Neural crest cell (in vitro differentiated cells): ENCODE measurements around the gene SNX25. TPM values are rescaled to one million over a fixed set of nuclear protein-coding genes. Genes with fewer than 3 reads are reported as not detected.

Experiments used
- DNase-seq: peaks from one replicate; pipeline ENCODE4 v3.0.0; 2021; ENCODE audit warnings: low read depth, mixed read lengths, low spot score
- H3K27ac Mint-ChIP-seq: one replicate; pipeline ENCODE4 v1.8.0; 2021; ENCODE audit warnings: mild to moderate bottlenecking, mixed read lengths; ENCODE audit not compliant: unreplicated experiment
- H3K27me3 Mint-ChIP-seq: 2 replicates; pipeline ENCODE4 v1.8.0; 2021; ENCODE audit warnings: low read depth, mild to moderate bottlenecking, mixed read lengths
- H3K36me3 Mint-ChIP-seq: 2 replicates; pipeline ENCODE4 v1.8.0; 2021; ENCODE audit warnings: low read depth, mild to moderate bottlenecking, mixed read lengths
- H3K4me1 Mint-ChIP-seq: 2 replicates; pipeline ENCODE4 v1.8.0; 2021; ENCODE audit warnings: mixed read lengths
- H3K4me3 Mint-ChIP-seq: one replicate; pipeline ENCODE4 v1.8.0; 2021; ENCODE audit warnings: mild to moderate bottlenecking, mixed read lengths
- H3K9me3 Mint-ChIP-seq: 2 replicates; pipeline ENCODE4 v1.8.0; 2021; ENCODE audit warnings: mixed read lengths
- total RNA-seq: library from RNA; stranded (reverse); gene quantifications from 2 replicates; pipeline ENCODE4 v1.2.1, GENCODE V29; 2021
- TF ChIP-seq, protein P1 (sequence below): fragments of 200-600 bp; sonication (generic); conservative IDR thresholded peaks from 2 replicates; pipeline ENCODE4 v1.5.0; 2021; ENCODE audit warnings: antibody characterized with exemption, mild to moderate bottlenecking

The SNX25 gene
- total RNA-seq, 1 donor from 2014 or later: 9.7 TPM

DNA sequence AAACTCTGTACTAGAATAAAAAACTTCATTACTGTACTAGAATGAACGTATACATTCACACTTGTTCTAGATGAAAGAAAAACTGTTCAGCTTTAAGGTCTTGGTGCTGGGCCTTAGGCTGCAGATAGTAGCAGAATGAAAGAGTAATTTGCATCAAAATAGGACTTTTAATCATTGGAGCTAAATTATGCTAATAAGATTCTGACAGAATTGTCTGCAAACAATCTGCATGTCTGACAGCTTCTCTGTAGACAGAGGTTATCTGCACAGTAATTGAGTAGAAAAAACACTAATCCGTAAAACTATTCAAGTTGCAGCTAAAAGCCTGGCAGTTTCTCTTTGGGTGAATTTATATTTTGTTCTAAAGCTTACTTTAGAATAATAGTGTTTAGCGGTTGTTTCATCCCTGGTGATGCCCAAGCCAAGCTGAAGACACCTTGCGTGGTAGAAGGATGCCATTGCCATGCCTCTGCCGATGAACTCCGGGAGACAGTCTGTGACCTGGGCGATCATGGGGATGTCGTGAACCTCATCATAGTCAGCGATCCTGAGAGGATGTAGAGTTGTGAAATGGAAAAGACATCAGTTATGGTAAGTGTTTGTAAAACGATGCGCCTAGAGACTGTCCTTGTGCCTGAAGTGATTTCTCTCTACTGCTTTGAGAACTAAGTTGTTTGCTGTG lies 161.0 kb downstream of the SNX25 start:
- Mint-ChIP-seq H3K4me3 (no peak overlapping the region), H3K36me3 (peaks cover 10% of the 10 kb centered on the region), H3K4me1 (peaks cover 14% of the 10 kb centered on the region), H3K27ac (no peak overlapping the region), H3K27me3 (no peaks in the 10 kb centered on the region), H3K9me3 (no peaks in the 10 kb centered on the region)
- TF ChIP-seq, protein P1, sequence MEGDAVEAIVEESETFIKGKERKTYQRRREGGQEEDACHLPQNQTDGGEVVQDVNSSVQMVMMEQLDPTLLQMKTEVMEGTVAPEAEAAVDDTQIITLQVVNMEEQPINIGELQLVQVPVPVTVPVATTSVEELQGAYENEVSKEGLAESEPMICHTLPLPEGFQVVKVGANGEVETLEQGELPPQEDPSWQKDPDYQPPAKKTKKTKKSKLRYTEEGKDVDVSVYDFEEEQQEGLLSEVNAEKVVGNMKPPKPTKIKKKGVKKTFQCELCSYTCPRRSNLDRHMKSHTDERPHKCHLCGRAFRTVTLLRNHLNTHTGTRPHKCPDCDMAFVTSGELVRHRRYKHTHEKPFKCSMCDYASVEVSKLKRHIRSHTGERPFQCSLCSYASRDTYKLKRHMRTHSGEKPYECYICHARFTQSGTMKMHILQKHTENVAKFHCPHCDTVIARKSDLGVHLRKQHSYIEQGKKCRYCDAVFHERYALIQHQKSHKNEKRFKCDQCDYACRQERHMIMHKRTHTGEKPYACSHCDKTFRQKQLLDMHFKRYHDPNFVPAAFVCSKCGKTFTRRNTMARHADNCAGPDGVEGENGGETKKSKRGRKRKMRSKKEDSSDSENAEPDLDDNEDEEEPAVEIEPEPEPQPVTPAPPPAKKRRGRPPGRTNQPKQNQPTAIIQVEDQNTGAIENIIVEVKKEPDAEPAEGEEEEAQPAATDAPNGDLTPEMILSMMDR: no peak
- no peak for DNase-seq

DNA sequence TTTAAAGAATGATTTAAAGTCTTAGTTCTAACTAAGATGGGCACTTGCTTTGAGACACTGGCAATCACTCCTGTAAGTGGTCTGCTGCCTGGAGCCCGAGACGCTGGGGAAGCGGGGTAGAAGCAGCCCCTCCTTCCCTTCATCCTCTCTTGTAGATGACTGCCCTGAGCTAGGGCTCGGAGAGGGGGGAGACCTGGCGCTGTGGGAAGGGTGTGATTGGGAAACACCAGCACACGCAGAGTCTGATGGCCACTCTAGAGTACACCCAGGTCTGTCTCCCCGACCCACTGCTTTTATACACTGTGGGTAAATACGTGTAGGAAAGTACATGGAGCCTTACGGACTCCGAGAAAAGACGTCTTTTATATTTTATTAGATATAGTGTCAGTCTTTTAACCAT lies 162.3 kb downstream of the SNX25 start:
- no peak overlapping the region for H3K27ac Mint-ChIP-seq
- peaks cover 14% of the 10 kb centered on the region for H3K36me3 Mint-ChIP-seq
- H3K4me3 Mint-ChIP-seq: no peak overlapping the region
- TF ChIP-seq, protein P1: no peak
- no peak for DNase-seq
- peaks cover 14% of the 10 kb centered on the region for H3K4me1 Mint-ChIP-seq
- no peaks in the 10 kb centered on the region for H3K9me3 Mint-ChIP-seq
- H3K27me3 Mint-ChIP-seq: no peaks in the 10 kb centered on the region

DNA sequence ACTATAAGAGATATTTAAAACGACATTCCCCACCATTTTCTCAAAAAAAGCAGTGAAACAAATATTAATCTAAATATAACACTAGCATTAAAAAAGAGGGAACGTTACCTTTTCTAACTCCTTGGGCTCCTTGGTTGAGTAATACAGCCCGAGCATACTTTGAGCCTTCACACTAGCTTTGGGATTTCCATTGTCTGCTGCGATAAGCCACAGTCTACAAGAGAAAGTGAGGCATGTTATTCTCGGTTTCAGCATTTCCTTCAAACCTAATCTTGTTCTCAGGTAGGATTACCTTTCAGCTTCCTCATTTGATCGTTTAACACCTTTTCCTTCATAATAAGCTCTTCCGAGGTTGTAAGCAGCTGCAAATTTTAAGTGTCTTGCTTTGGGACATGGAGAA lies 164.6 kb downstream of the SNX25 start:
- no peak overlapping the region for H3K27ac Mint-ChIP-seq
- H3K9me3 Mint-ChIP-seq: no peaks in the 10 kb centered on the region
- TF ChIP-seq, protein P1: no peak
- peaks cover 14% of the 10 kb centered on the region for H3K4me1 Mint-ChIP-seq
- peaks cover 21% of the 10 kb centered on the region for H3K36me3 Mint-ChIP-seq
- no peak overlapping the region for H3K4me3 Mint-ChIP-seq
- H3K27me3 Mint-ChIP-seq: no peaks in the 10 kb centered on the region
- no peak for DNase-seq

DNA sequence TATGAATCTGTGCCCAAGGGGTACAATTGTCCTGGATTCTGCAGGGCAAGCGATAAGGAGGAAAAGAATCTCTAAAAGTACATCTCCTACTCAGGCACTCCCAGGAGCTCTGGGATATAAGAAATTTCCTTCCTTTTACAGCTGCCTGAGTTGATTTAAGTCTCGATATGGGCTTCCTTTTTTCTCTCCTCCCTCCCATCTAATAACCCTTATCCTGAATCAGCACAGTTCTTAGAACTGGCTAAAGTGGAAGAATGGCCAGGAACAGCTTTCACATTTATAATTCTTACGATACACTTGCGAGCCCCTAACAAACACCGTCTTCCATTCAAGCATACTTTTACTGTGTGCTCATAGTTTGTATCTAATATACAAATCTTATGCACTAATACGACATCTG lies 165.2 kb downstream of the SNX25 start:
- Mint-ChIP-seq H3K27me3 (no peaks in the 10 kb centered on the region), H3K4me3 (no peak overlapping the region), H3K9me3 (no peaks in the 10 kb centered on the region), H3K27ac (no peak overlapping the region), H3K36me3 (peaks cover 21% of the 10 kb centered on the region), H3K4me1 (peaks cover 13% of the 10 kb centered on the region)
- TF ChIP-seq, protein P1: no peak
- no peak for DNase-seq

DNA sequence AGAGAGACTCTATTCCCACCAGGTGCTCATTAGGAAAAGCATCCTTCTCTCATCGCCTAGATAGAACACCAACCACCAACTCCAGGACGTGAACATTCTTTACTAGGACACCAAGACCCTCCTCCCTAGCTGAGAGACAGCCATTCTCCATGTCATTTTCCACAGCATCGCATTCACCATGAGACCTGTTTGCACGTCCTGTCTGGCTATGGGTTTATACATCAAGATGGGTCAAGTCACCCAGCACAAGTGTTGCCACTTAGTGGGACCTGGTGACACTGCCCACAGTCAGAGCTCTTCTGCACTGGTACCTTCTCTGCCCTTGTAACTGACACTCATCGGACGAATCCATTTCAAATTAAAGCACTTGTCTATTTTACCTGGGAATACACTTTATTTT lies 168.9 kb downstream of the SNX25 start:
- Mint-ChIP-seq H3K9me3 (peaks cover 7% of the 10 kb centered on the region), H3K27me3 (no peaks in the 10 kb centered on the region), H3K4me1 (no peaks in the 10 kb centered on the region), H3K4me3 (no peak overlapping the region), H3K36me3 (peaks cover 32% of the 10 kb centered on the region), H3K27ac (no peak overlapping the region)
- TF ChIP-seq, protein P1: no peak
- no peak for DNase-seq
